Measurements from ENCODE around the gene SHISA7.

DNA sequence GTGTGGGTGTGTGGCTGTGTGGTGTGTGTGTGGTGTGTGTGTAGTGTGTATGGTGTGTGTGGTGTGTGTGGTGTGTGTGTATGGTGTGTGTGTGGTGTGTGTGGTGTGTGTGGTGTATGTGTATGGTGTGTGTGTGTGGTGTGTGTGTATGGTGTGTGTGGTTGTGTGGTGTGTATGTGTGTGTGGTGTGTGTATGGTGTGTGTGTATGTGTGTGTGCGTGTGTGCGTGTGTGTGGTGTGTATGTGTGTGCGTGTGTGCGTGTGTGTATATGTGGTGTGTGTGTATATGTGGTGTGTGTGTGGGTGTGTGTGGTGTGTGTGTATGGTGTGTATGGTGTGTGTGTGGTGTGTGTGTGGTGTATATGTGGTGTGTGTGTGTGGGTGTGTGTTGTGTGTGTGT, 8.1 kb downstream of the SHISA7 start:
- TF ChIP-seq, protein P1, sequence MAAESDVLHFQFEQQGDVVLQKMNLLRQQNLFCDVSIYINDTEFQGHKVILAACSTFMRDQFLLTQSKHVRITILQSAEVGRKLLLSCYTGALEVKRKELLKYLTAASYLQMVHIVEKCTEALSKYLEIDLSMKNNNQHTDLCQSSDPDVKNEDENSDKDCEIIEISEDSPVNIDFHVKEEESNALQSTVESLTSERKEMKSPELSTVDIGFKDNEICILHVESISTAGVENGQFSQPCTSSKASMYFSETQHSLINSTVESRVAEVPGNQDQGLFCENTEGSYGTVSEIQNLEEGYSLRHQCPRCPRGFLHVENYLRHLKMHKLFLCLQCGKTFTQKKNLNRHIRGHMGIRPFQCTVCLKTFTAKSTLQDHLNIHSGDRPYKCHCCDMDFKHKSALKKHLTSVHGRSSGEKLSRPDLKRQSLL (tag by site-specific recombination; IDR thresholded peaks at IDR 0.05) = no peak
- TF ChIP-seq ZFP37 (tag by site-specific recombination; IDR thresholded peaks at IDR 0.05) = no peak
- no peak for TF ChIP-seq ZNF843 (tag by site-specific recombination; IDR thresholded peaks at IDR 0.05)
- TF ChIP-seq ZNF335 (tag by site-specific recombination; conservative IDR thresholded peaks at IDR 0.05) = no peak
- TF ChIP-seq ZNF837 (tag by site-specific recombination; IDR thresholded peaks at IDR 0.05) = no peak
- no peak for TF ChIP-seq ZNF10 (tag by site-specific recombination; IDR thresholded peaks at IDR 0.05)
- TF ChIP-seq, protein P2, sequence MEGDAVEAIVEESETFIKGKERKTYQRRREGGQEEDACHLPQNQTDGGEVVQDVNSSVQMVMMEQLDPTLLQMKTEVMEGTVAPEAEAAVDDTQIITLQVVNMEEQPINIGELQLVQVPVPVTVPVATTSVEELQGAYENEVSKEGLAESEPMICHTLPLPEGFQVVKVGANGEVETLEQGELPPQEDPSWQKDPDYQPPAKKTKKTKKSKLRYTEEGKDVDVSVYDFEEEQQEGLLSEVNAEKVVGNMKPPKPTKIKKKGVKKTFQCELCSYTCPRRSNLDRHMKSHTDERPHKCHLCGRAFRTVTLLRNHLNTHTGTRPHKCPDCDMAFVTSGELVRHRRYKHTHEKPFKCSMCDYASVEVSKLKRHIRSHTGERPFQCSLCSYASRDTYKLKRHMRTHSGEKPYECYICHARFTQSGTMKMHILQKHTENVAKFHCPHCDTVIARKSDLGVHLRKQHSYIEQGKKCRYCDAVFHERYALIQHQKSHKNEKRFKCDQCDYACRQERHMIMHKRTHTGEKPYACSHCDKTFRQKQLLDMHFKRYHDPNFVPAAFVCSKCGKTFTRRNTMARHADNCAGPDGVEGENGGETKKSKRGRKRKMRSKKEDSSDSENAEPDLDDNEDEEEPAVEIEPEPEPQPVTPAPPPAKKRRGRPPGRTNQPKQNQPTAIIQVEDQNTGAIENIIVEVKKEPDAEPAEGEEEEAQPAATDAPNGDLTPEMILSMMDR (tag by site-specific recombination; IDR thresholded peaks at IDR 0.05) = no peak
